Naive thymus-derived CD8-positive, alpha-beta T cell (primary cell): Measurements from ENCODE around the gene HES3. TPM values are rescaled to one million over a fixed set of nuclear protein-coding genes. Genes with fewer than 3 reads are reported as not detected.
A peak's percentile ranks its signal among the peaks of the same experiment; 100 is the strongest.

ENCODE experiments used
- ATAC-seq, 2 donors: fragments of 150-1000 bp; cut with Tn5 transposase in 1 of 2; sonication (Bioruptor Pico), chemical (Tn5 transposase) in 1 of 2; 1 replicate in 1 of 2; 2 replicates in 1 of 2; pipeline ENCODE4 v1.10.0; 2021; ENCODE audit warnings: mild to moderate bottlenecking in 2 of 2, moderate library complexity in 2 of 2
- POLR2A ChIA-PET: fragments of 350-600 bp; sonication (Branson Sonifier 250); formaldehyde crosslinking; loops from one replicate; lab custom pipeline; 2021; ENCODE audit warnings: antibody characterized with exemption; lab: Charles Lee
- DNase-seq, 10 donors: peaks; one replicate each; pipeline versions ENCODE4 v3.0.0 to v3.0.0-alpha.2; 2020 to 2022
- H3K27ac Mint-ChIP-seq, 10 donors: one replicate each; pipeline ENCODE4 v1.8.0; 2020 to 2022; ENCODE audit warnings: mild to moderate bottlenecking in 10 of 10, mixed read lengths in 10 of 10, moderate library complexity in 4 of 10, inconsistent platforms in 1 of 10
- H3K27me3 Mint-ChIP-seq, 5 donors: one replicate each; pipeline ENCODE4 v1.8.0; 2021 to 2022; ENCODE audit warnings: mixed read lengths in 5 of 5
- H3K36me3 Mint-ChIP-seq, 3 donors: one replicate each; pipeline ENCODE4 v1.8.0; 2020 to 2022; ENCODE audit warnings: mixed read lengths in 3 of 3, mild to moderate bottlenecking in 2 of 3, inconsistent platforms in 1 of 3
- H3K4me1 Mint-ChIP-seq, 4 donors: one replicate each; pipeline ENCODE4 v1.8.0; 2021 to 2022; ENCODE audit warnings: mixed read lengths in 4 of 4
- H3K4me3 Mint-ChIP-seq, 10 donors: one replicate each; pipeline ENCODE4 v1.8.0; 2020 to 2022; ENCODE audit warnings: mild to moderate bottlenecking in 10 of 10, mixed read lengths in 10 of 10, moderate library complexity in 6 of 10, inconsistent platforms in 1 of 10
- H3K9me3 Mint-ChIP-seq, 9 donors: one replicate each; pipeline ENCODE4 v1.8.0; 2020 to 2022; ENCODE audit warnings: mixed read lengths in 9 of 9, mild to moderate bottlenecking in 3 of 9, inconsistent platforms in 1 of 9, moderate library complexity in 1 of 9
- polyA plus RNA-seq, 3 donors: library from polyadenylated mRNA; unstranded; fragments of 300-500 nt; fragmentation: Illumina TruSeq; gene quantifications; one replicate each; pipeline ENCODE4 v1.2.3, GENCODE V29; 2021
- total RNA-seq, 8 experiments: library from RNA in 2 of 8; stranded (reverse) in 2 of 8; gene quantifications; one replicate each; pipeline ENCODE4 v1.2.3 and lab custom pipeline; 2021 to 2026

Gene HES3
- total and polyA plus RNA-seq, 5 experiments from 2014 or later, result not detected

- Mint-ChIP-seq H3K9me3 (peaks cover 0 to 3% (median 0%) of the 10 kb centered on the region in 9 donors), H3K27ac (no peak overlapping the region), H3K4me3 (peak overlapping the region in 1 of 10 donors; percentile 22), H3K36me3 (peaks cover 0 to 4% (median 2%) of the 10 kb centered on the region in 3 donors), H3K4me1 (peaks cover 9 to 18% (median 16%) of the 10 kb centered on the region in 4 donors), H3K27me3 (peaks cover 22 to 63% (median 34%) of the 10 kb centered on the region in 5 donors)
- POLR2A ChIA-PET, result interaction anchor here (0.5 kb wide), 1 partner anchor 11 kb away, joined by 3 read pairs; no protein-coding TSS in a partner anchor
- ATAC-seq, result no peak
- DNase-seq, result no peak
These were observed 1.9 kb upstream of the HES3 start for GRCh38 chr1:6241887-6242740.

GRCh38 chr1:6243053-6243834 is 735 bp upstream of the HES3 start:
- ATAC-seq, result no peak
- peaks cover 26 to 74% (median 37%) of the 10 kb centered on the region in 5 donors for H3K27me3 Mint-ChIP-seq
- no peak overlapping the region for H3K4me3 Mint-ChIP-seq
- H3K4me1 Mint-ChIP-seq, result peaks cover 9 to 18% (median 16%) of the 10 kb centered on the region in 4 donors
- no peak overlapping the region for H3K27ac Mint-ChIP-seq
- no peak for DNase-seq
- POLR2A ChIA-PET, result no interaction called here
- peaks cover 0 to 4% (median 2%) of the 10 kb centered on the region in 3 donors for H3K36me3 Mint-ChIP-seq
- peaks cover 0 to 3% (median 0%) of the 10 kb centered on the region in 9 donors for H3K9me3 Mint-ChIP-seq

- DNase-seq (no peak), ATAC-seq (no peak)
- Mint-ChIP-seq H3K36me3 (peaks cover 0 to 4% (median 2%) of the 10 kb centered on the region in 3 donors), H3K9me3 (peaks cover 0 to 3% (median 0%) of the 10 kb centered on the region in 9 donors), H3K4me3 (peak overlapping the region in 1 of 10 donors; percentile 48), H3K27ac (peak overlapping the region in 1 of 10 donors; percentile 29), H3K4me1 (peaks cover 9 to 21% (median 18%) of the 10 kb centered on the region in 4 donors), H3K27me3 (peaks cover 22 to 69% (median 32%) of the 10 kb centered on the region in 5 donors)
- POLR2A ChIA-PET, result no interaction called here
These were observed 546 bp downstream of the HES3 start for GRCh38 chr1:6244401-6245049.

- Mint-ChIP-seq H3K27ac (no peak overlapping the region), H3K4me1 (peaks cover 9 to 21% (median 18%) of the 10 kb centered on the region in 4 donors), H3K4me3 (peak overlapping the region in 2 of 10 donors; percentile 7 to 64), H3K9me3 (peaks cover 0 to 3% (median 0%) of the 10 kb centered on the region in 9 donors), H3K27me3 (peaks cover 20 to 66% (median 29%) of the 10 kb centered on the region in 5 donors), H3K36me3 (peaks cover 0 to 4% (median 2%) of the 10 kb centered on the region in 3 donors)
- peak; percentile 75 to 84 for ATAC-seq
- POLR2A ChIA-PET, result interaction anchor here (1.0 kb wide), 1 partner anchor 149 kb away, joined by 3 read pairs; the partner anchor contains the start of gene ACOT7
- DNase-seq, result peak; percentile 60 to 90 (median 76)
These were observed 1.3 kb downstream of the HES3 start for GRCh38 chr1:6245086-6245868.

- ATAC-seq, result no peak
- peak overlapping the region in 1 of 10 donors; percentile 92 for H3K27ac Mint-ChIP-seq
- H3K36me3 Mint-ChIP-seq, result peaks cover 0 to 4% (median 2%) of the 10 kb centered on the region in 3 donors
These were observed 2.0 kb downstream of the HES3 start for GRCh38 chr1:6245869-6246496.

GRCh38 chr1:6246497-6247467 is 2.8 kb downstream of the HES3 start:
- Mint-ChIP-seq H3K27me3 (peaks cover 10 to 65% (median 24%) of the 10 kb centered on the region in 5 donors), H3K4me1 (peaks cover 3 to 14% (median 12%) of the 10 kb centered on the region in 4 donors), H3K36me3 (peaks cover 0 to 3% (median 2%) of the 10 kb centered on the region in 3 donors), H3K9me3 (no peaks in the 10 kb centered on the region), H3K27ac (peak overlapping the region in 1 of 10 donors; percentile 92), H3K4me3 (peak overlapping the region in 8 of 10 donors; percentile 60 to 80 (median 70))
- DNase-seq (peak; percentile 63 to 87 (median 78)), ATAC-seq (peak; percentile 76 to 79)
- POLR2A ChIA-PET, result interaction anchor here (0.8 to 1.0 kb wide), 2 partner anchors 14 to 147 kb away, joined by 3 to 4 read pairs; partner anchors contain the start of genes ACOT7 and GPR153

More at GRCh38 chr1:6245869-6246496, 2.0 kb downstream of the HES3 start:
- Mint-ChIP-seq H3K4me1 (peaks cover 9 to 21% (median 18%) of the 10 kb centered on the region in 4 donors), H3K9me3 (peaks cover 0 to 3% (median 0%) of the 10 kb centered on the region in 9 donors), H3K27me3 (peaks cover 18 to 68% (median 29%) of the 10 kb centered on the region in 5 donors), H3K4me3 (peak overlapping the region in 3 of 10 donors; percentile 20 to 74 (median 64))
- POLR2A ChIA-PET, result interaction anchor here (0.8 to 1.0 kb wide), 2 partner anchors 14 to 148 kb away, joined by 3 to 4 read pairs; partner anchors contain the start of genes ACOT7 and GPR153
- DNase-seq, result peak in 9 of 10 donors; percentile 15 to 75 (median 34)

- H3K27ac Mint-ChIP-seq, result no peak overlapping the region
- peaks cover 3 to 13% (median 11%) of the 10 kb centered on the region in 4 donors for H3K4me1 Mint-ChIP-seq
- H3K9me3 Mint-ChIP-seq, result no peaks in the 10 kb centered on the region
- H3K36me3 Mint-ChIP-seq, result peaks cover 0 to 3% (median 2%) of the 10 kb centered on the region in 3 donors
- ATAC-seq (no peak), DNase-seq (no peak)
- H3K4me3 Mint-ChIP-seq, result peak overlapping the region in 1 of 10 donors; percentile 45
- POLR2A ChIA-PET, result interaction anchor here (0.5 kb wide), 1 partner anchor 45 kb away, joined by 3 read pairs; no protein-coding TSS in a partner anchor
- H3K27me3 Mint-ChIP-seq, result peaks cover 10 to 68% (median 24%) of the 10 kb centered on the region in 5 donors
These were observed 3.7 kb downstream of the HES3 start for GRCh38 chr1:6247651-6248050.

- peaks cover 3 to 13% (median 11%) of the 10 kb centered on the region in 4 donors for H3K4me1 Mint-ChIP-seq
- peaks cover 10 to 64% (median 24%) of the 10 kb centered on the region in 5 donors for H3K27me3 Mint-ChIP-seq
- peak overlapping the region in 4 of 10 donors; percentile 11 to 32 (median 20) for H3K4me3 Mint-ChIP-seq
- no peak for ATAC-seq
- H3K27ac Mint-ChIP-seq, result no peak overlapping the region
- H3K9me3 Mint-ChIP-seq, result no peaks in the 10 kb centered on the region
- POLR2A ChIA-PET, result interaction anchor here (0.5 kb wide), 1 partner anchor 45 kb away, joined by 3 read pairs; no protein-coding TSS in a partner anchor
- peaks cover 0 to 3% (median 2%) of the 10 kb centered on the region in 3 donors for H3K36me3 Mint-ChIP-seq
- DNase-seq, result no peak
These were observed 4.3 kb downstream of the HES3 start for GRCh38 chr1:6248161-6248776.

GRCh38 chr1:6248932-6249738 is 5.2 kb downstream of the HES3 start:
- H3K27ac Mint-ChIP-seq, result no peak overlapping the region
- POLR2A ChIA-PET, result no interaction called here
- no peak for ATAC-seq
- peaks cover 0 to 3% (median 2%) of the 10 kb centered on the region in 3 donors for H3K36me3 Mint-ChIP-seq
- no peaks in the 10 kb centered on the region for H3K9me3 Mint-ChIP-seq
- H3K27me3 Mint-ChIP-seq, result peaks cover 10 to 55% (median 24%) of the 10 kb centered on the region in 5 donors
- peak overlapping the region in 1 of 10 donors; percentile 22 for H3K4me3 Mint-ChIP-seq
- DNase-seq, result no peak
- peaks cover 3 to 13% (median 11%) of the 10 kb centered on the region in 4 donors for H3K4me1 Mint-ChIP-seq
